Measurements from ENCODE around the gene LYPD6. TPM values are rescaled to one million over a fixed set of nuclear protein-coding genes. Genes with fewer than 3 reads are reported as not detected.

LYPD6 gene
- total RNA-seq, 1 donor from 2014 or later, result 0.96 TPM

DNA sequence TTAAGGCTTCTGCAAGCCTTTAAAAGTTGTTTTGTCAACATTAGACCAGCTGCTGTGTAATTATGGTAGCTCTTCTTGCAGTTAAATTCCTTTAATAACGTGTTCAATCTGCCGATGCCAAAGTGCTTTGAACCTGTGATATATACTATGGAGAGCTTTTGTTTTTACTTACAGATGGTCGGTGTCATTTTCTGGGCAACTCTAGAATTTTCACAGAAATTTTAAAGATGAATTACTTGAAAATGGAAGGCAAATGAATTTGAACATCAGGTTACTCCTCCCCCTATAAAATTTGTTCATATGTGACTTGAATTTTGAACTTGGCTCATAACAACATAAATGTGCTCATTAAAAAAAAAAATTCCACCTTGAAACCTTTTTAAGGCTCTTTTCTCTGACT is 23.0 kb downstream of the LYPD6 start:
- ATAC-seq, result no peak

DNA sequence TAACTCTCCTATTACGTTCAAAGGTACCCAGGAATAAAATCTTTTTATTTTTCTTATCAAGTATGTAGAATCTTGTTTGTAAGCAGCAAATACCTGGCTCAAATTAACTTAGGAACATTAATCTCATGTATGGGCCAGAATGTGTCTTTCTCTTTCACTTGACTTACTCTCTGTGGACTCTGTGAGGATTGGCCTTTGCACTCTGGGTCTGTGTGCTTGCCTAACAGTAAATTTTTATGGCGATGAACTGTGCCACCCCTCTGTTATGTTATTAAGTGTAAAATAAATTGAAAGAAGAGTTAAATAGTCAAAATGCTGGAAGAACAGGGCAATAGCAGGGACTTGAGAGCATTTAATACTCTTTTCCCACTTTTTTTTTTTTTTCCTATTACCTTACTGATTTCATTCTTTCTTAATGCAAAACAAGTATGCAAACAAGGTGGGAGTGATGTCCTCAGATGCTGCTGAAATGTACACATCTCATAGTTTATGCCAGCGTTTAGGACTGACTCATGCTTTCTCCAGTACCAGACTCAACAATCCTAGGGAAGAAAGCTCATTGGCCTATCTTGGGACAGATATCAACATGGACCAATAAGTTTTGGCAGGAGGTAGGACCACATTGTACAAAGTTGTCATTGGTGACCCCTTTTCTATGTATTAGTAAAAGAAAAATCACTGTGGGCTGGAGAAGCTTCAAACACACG is 25.5 kb downstream of the LYPD6 start:
- no peak for ATAC-seq

DNA sequence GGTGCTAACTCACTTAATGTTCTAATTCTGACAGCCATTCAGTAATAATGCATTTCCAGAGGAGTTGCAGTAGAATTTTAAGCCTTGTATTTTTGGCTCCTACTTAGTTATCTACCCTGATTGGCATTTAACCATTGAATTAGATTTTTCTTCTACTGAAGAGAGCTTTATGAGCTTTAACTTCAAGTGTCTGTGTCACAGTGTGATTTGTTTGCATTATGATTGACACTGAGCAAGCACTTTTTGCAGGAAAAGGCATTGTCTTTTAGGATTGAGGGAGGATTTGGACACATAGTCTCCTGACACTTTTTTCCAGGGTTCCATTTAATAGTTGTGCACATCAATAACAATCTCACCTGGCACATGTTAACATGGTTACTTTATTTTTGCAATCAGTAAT is 26.7 kb downstream of the LYPD6 start:
- ATAC-seq, result no peak

DNA sequence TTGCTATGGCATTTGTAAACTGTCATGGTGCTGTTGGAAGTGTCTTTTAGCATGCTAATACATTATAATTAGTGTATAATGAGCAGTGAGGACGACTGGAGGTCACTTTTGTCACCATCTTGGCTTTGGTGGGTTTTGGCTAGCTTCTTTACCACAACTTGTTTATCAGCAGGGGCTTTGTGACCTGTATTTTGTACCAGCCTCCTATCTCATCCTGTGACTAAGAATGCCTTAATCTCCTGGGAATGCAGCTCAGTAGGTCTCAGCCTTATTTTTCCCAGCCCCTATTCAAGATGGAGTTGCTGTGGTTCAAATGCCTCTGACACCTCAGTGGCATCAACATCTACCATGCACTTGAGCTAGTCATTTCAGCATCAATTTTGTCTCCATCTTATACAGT is 29.7 kb downstream of the LYPD6 start:
- no peak for ATAC-seq

DNA sequence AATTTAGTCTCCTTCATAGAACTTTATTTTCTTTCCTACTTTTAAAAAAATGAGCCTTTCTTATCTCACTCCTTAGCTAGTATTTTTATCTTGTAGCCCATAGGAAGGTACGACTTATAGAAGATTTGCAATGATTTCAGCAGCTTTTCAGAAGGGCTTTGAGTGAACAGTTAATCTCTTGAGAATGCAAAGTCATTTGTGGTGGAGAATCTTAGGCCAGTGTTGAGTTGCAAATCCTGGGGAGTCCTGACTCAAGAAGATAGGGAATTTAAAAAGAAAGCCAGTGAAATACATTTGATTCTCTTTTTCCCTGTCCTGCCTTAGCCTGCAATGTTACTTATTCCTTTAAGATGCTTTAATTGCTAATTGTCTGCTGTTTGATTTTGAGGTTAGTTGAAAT is 33.6 kb downstream of the LYPD6 start:
- peak; percentile 7 for ATAC-seq

DNA sequence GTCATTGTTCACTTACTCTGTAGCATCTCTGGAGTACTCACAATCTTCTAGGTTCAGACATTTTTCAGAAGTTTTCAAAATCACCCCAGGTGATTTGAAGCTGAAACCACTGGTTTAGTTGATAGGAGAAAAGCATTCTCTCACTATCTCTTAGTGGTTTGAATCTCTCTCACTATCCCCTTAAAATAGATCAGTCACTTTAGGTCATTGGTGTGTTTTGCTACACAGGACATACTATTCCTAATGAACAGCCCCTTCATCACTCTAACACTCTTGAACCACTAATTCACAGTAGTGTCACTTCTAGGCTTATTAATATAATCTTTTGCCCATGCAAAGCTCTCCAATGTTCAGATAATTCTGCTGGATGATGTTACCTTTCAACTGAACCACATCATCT is 34.5 kb downstream of the LYPD6 start:
- ATAC-seq, result no peak

DNA sequence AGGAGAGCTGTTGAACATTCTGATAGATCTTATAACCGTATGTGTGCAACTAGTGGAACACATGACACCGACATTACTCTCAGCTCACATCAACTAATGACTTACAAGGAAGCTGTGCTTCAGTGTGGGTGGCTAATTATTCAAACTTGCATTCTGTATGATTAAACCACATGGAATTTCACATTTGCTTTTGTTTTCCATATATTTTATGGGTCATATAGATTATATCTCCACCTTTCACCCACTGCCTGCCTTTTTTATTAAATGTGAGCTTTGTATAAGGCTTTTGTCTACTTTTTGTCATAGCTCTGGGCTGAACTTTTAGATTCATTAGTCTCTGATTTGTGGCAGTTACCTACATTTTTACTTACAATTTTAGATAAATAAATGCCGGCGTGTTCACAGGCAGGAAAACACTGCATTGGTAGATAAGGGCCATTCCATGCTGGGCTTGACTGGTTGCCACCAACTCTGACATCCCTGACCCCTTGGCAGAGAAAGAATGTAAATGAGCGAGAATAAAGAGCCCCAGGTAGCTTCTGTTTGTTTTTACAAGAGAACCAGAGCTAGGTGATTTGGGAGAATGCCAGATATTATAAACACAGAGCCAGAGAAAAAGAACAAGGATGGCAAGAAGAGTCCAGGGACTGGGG is 35.7 kb downstream of the LYPD6 start:
- ATAC-seq, result peak; percentile 71

DNA sequence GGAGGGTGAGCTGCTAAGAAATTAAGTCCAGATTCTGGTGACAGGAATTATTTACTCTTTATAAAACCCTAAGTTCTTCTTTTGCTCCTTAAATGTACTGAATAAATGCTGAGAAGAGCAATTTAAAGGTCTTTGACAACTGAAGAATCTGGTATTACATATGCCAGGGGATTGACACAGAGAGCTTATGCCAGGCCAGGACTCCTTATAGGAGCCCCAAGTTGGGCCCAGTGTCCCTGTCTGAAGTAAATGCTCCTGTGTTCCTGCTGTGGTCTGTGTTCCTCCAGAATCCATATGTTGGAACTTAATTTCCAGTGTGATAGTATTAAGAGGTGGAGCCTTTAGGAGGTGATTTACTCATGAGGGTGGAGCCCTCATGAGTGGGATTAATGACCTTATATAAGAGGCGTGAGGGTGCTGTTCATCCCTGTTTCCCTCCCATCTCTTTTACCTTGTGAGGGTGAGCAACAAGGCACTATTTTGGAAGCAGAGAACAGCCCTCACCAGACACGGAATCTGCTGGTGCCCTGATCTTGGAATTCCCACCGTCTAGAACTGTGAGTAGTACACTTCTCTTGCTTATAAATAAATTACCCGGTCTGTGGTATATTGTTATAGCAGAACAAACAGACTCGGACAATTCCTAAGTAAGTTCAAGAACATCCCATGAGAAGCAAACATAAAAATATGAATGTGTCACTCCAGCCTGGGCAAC is 39.8 kb downstream of the LYPD6 start:
- no peak for ATAC-seq

DNA sequence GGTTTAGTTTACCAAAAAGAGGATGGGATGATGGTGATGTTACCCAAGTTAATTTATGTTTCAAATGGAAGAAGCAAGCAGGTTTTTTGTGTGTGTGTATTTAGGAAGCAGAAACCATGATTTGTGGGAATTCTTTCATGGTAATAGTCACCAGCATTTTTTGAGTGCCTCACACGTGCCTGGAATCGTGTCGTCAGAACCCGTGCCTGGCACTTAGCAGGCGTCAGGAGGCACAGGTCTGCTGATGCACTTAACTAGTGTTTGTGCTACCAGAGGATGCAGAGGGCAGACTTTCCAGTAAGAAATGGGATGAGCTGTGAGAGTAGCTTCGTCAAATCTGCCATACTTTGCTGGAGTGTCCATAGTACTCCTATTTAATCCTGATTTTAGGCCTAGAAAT is 41.1 kb downstream of the LYPD6 start:
- ATAC-seq, result no peak

DNA sequence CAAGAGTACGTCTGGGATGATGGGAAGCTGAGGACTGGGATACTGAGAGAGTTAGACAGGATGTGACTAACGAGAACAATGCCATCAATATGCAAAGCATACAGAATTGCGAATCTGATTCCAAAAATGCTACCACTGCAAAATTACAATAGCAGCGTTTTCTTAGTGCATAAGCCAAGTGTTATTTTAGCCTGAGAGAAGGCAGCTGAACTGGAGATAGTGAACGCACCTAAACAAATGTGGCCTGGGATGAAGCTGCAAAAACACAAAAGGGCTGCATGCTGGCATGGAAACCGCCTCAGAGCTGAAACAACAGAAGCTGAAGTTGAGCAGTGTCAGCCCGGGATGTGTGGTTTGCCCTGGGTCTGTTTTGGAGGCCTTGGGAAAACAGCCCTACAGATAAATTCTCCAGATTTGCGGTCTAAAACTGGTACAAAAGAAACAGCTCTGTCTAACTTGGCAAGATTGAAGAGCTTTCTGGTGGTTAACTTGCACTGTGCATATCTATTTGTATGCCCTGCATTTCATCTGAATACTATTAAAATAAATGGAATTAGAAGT is 45.5 kb downstream of the LYPD6 start:
- ATAC-seq, result no peak

DNA sequence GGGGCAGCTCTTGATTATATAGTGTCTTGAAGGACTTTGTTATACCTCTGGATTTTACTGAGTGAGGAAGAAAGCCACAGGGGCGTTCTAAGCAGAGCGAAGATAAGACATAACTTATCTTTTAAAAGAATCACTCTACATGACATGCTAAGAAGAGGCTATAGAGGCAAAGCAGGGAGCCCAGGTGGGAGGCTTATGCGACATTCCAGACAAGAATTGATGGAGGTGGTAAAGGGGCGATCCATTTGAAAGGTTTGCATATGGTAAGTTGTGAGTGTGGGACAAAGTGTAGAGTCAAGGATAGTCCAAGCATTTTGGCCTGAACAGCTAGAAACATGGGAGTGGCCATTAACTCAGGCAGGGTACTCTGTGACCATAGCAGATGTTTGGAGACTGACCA is 49.8 kb downstream of the LYPD6 start:
- ATAC-seq, result no peak

DNA sequence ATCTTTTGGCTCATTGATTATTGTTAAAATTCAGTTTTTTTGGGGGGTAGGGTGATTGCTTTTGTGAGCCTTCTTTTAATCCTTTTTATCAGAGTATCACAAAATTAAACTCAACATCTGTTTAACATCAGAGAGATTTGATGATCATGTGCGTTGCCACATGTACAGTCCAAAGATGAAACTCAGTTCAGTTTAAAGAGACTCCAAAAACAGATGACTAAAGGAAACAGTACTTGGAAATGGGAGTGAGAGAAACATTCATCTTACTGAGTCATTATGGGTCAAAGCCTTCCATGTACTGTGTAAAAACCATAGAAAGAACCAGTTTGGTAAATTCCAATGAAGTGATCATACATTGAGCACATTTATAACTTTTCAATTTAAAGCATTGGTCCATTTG is 53.0 kb downstream of the LYPD6 start:
- ATAC-seq, result no peak

DNA sequence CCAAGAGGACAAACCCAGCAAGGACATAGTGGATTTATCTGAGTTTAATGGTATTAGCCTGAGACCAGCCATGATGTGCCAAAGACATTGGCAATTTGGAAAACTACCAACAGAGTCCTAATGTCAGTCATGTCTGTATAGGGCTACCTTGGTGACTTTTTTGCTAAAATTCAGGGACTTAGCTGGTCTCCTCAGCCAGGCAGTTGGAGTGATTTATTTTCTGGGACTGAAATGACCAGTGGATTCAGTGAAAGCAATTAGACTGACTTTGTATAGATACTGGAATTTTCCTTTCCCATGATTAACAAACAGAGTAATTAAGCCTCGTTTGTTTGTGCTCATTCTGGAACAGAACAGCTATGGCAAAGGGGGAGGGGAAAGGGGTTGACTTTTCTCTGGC is 55.0 kb downstream of the LYPD6 start:
- ATAC-seq, result no peak

DNA sequence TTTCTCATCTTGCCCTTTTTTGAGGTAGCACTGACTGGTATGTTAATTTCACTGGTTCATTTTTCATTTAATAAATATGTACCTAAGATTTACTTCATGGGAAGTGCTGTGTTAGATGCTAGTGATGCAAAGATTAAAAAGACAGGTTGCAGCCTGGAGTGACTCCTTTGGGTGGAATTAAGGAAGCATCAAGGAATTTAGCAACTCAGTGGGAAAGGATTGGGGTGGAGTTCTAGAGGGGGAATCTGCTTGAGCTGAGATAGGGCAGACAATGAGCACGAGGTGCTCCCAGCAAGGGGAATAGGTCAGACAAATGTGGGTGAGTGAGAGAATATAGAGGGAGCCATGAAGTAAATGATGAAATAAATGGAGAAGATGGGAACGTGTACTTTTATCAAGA is 57.0 kb downstream of the LYPD6 start:
- ATAC-seq, result no peak

DNA sequence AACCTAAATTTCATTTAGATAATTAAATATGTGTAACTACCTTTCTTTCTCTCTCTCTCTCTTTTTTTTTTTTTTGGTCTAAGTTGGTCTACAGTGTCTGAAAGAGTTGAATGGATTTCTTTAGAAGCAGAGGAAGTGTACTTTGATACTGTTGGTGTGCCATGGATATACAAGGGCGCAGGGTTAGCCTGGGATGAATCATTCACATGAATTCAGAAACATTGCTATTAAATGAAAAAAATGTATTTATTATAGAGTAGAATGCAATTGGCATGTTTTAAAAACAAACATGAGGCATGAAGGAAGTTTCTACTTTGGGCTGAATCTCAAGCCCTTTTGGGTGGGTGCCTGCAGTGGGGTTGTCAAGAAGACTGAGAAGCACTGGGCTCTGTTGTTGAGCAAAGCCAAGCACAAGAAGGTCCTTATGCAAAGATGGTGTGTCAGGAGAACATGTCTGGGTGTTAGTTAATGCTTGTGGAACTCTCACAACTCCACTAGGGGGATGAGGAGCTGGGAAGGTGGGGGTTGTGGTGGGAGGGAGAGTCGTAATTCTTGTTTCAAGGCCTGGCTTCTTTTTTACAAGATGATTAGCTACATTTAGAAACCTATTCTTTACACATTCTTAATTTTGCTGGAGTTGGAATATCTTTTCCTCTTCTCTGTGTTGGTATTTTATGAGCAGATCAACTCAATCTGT is 57.9 kb downstream of the LYPD6 start:
- no peak for ATAC-seq

DNA sequence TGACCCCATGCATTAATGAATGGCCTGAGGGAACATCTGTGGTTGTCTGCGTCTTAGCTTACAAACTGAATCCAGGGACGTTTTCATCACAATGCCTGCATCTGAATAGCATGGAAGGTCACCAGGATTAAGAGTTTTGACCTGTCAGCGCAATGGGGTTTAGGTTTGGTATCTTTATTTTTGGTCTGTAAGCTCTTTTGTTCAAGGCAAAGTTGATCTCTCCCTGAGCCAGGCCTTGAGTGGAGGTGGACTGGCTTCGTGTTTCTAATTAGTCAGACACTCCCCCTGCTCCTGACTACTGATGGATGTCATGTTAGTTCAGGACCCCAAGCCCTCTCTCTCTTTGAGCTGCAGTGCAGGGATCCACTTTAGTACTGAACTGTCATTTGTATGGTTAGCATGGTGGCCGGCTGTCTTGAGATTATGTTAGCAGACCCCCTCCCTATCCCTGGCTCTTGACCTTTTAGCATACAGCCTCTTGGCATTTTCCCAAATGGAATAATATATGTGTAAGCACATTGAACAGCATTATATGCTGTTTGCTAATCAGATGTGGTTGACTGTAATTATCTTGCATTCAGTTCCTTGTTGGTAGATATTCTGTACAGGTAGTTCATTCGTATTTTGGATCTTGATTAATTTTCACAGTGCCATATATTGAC is 59.2 kb downstream of the LYPD6 start:
- no peak for ATAC-seq

DNA sequence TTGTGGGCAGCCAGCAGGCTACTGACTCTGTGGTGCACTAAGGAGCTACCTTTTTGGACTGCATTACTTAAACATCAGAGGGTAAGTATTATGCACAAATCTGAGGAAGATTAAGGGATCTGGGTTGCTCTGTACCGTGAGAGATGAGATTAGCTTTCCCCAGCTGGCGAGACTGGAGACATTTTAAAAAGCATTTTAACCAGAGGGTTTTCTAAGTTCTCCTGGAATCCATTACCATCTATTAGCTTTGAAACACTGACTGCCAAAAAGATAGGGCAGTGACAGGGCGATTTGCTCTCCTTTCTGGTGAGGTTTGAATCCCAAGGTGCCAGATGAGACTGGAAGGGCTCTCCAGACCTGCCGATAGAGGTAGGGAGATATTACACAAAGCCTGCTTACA is 63.2 kb downstream of the LYPD6 start:
- no peak for ATAC-seq

DNA sequence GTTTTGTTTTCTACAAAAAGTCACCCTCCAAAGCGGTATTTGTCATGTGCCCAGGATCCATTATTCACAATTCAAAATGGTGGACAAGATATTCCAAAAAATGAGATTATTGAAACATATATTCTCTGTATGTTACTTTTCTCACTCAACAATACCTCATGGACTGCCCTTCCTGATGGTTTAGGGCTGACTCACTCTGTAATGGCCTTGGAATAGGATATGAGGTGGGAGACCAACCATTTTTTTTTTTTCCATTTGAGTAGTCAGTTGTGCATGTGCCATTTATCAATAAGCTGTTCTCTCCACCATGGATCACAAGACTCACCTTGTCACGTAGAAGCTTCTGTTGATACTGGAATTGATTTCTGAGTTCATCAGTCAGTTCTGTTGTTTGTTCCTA is 64.5 kb downstream of the LYPD6 start:
- no peak for ATAC-seq

DNA sequence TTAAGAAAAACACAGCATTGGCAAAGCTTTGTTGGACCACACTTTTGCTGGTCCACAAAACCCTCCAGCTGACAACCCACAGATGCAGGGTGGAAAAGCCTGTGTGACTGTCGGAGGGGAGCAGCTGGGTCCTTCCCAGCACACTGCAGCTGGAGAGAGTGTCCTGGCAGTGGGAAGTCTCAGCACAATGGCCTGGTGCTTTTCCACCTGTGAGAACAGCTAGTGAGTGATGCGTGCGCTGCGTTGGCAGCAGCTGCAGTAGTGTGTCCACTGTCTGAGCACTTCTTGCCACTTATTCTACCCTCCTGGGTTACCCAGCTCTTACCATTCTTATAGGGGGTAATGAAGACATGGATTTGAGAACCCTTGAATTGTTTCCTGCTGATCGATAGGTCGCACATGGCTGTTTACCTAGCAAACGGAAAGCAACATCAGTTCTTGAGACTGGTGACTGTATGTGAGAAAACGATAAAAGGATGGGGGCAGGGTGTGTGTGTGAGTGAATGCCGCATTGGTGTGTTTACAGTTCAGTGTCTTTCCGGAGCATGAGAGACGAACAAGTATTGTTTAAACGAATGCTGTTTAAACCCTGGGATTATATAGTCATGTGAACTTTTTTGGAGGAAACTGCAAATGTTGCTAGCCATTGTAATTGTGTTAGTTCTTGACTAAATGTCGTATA is 69.7 kb downstream of the LYPD6 start:
- ATAC-seq, result no peak

DNA sequence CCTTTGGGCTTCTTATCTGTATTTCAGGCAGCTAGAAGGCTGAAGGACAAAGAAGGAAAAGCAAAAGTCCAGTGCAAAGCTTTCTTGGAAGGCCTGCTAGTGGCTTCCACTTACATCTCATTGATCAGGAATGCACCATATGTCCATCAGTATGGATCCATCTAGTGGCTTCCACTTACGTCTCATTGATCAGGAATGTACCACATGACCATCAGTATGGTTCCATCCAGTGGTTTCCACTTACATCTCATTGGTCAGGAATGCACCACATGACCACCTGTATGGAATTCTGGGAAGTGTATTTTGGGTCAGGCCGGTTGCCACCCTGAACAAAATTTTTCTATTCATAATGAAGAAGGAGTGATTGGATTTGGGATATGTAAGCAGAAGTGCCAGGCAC is 70.6 kb downstream of the LYPD6 start:
- ATAC-seq, result no peak

DNA sequence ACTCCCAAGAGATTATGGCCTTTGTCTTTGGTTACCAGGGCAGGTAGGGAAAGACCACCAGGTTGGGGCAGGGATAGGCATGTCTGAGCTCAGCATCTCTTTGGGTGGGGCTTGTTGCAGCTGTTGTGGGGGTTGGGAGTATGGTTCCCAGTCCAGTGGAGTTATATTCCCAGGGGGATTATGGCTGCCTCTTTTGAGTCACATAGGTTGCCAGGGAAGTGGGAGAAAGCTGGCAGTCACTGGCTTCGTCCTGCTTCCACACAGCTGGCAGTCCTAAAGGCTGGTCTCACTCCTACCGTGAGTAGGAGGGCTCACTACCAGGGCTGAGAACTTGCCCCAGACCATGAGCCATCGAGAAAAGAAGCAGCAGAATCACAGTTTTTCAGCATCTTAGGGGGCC is 79.1 kb downstream of the LYPD6 start:
- no peak for ATAC-seq
